SK-N-SH (cell line): ENCODE data around the gene MCCD1. TPM values are rescaled to one million over a fixed set of nuclear protein-coding genes. Genes with fewer than 3 reads are reported as not detected.

ENCODE experiments used
- CTCF ChIA-PET: fragments of 300-600, 350-600 bp; formaldehyde crosslinking; extraction: SDS; loops from one replicate; lab custom pipeline; 2021; lab: Yijun Ruan, JAX
- POLR2A ChIA-PET: fragments of 350-600 bp; sonication (Branson Sonifier 250); formaldehyde crosslinking; extraction: SDS; loops from one replicate; lab custom pipeline; 2020; ENCODE audit warnings: antibody characterized with exemption, inconsistent platforms; lab: Yijun Ruan, JAX
- DNase-seq: peaks from one replicate; pipeline ENCODE4 v3.0.0; 2012
- H2AFZ ChIP-seq: fragments of 200-600 bp; sonication (generic); 2 replicates; pipeline ENCODE4 v1.8.1; 2016; ENCODE audit warnings: antibody characterized with exemption, mild to moderate bottlenecking, low read depth
- H3F3A ChIP-seq: fragments of 200-600 bp; sonication (generic); replicated peaks from 2 replicates; pipeline ENCODE3; 2016; ENCODE audit warnings: antibody characterized with exemption, mild to moderate bottlenecking; ENCODE audit not compliant: insufficient read depth
- H3K27ac ChIP-seq, 2 experiments: fragments of 200-500 bp in 1 of 2; fragments of 200-600 bp in 1 of 2; sonication (Bioruptor generic) in 1 of 2; sonication (generic), shearing (Covaris generic) in 1 of 2; 2 replicates each; pipeline versions ENCODE4 v1.5.1 to v1.6.1; 2014 to 2016; ENCODE audit warnings: low read depth in 2 of 2, inconsistent platforms in 1 of 2, low read length in 1 of 2, mild to moderate bottlenecking in 1 of 2, mixed read lengths in 1 of 2
- H3K27me3 ChIP-seq: fragments of 200-600 bp; sonication (generic), shearing (Covaris generic); 2 replicates; pipeline ENCODE4 v1.6.1; 2016; ENCODE audit warnings: mixed run types; ENCODE audit not compliant: insufficient read depth
- H3K36me3 ChIP-seq, 2 experiments: fragments of 200-500 bp in 1 of 2; fragments of 200-600 bp in 1 of 2; sonication (Bioruptor generic) in 1 of 2; sonication (generic) in 1 of 2; replicated peaks in 1 of 2; 2 replicates each; pipeline versions ENCODE3 to v1.5.1; 2014 to 2016; ENCODE audit warnings: low read length in 1 of 2, mild to moderate bottlenecking in 1 of 2; ENCODE audit not compliant: insufficient read depth in 2 of 2, control insufficient read depth in 1 of 2
- H3K4me1 ChIP-seq, 2 experiments: fragments of 200-500 bp in 1 of 2; fragments of 200-600 bp in 1 of 2; sonication (Bioruptor generic) in 1 of 2; sonication (generic), shearing (Covaris generic) in 1 of 2; 2 replicates each; pipeline versions ENCODE4 v1.5.1 to v1.6.1; 2014 to 2016; ENCODE audit warnings: low read depth in 1 of 2, low read length in 1 of 2, mixed run types in 1 of 2; ENCODE audit not compliant: insufficient read depth in 2 of 2, control insufficient read depth in 1 of 2
- H3K4me2 ChIP-seq: fragments of 200-600 bp; sonication (generic), shearing (Covaris generic); 2 replicates; pipeline ENCODE4 v1.6.1; 2017; ENCODE audit warnings: mixed run types
- H3K4me3 ChIP-seq, 2 experiments: fragments of 200-500 bp in 1 of 2; fragments of 200-600 bp in 1 of 2; sonication (Bioruptor generic) in 1 of 2; sonication (generic), shearing (Covaris generic) in 1 of 2; 2 replicates each; pipeline versions ENCODE4 v1.5.1 to v1.8.1; 2014 to 2016; ENCODE audit warnings: low read depth in 2 of 2, inconsistent platforms in 1 of 2, low read length in 1 of 2, mild to moderate bottlenecking in 1 of 2, mixed read lengths in 1 of 2, moderate library complexity in 1 of 2
- H3K79me2 ChIP-seq: fragments of 200-600 bp; sonication (generic); 2 replicates; pipeline ENCODE4 v1.8.1; 2017; ENCODE audit warnings: mild to moderate bottlenecking; ENCODE audit not compliant: insufficient read depth
- H3K9ac ChIP-seq: fragments of 200-600 bp; sonication (generic); 2 replicates; pipeline ENCODE4 v1.6.1; 2017; ENCODE audit warnings: mixed run types
- H3K9me2 ChIP-seq: fragments of 200-600 bp; sonication (generic); 2 replicates; pipeline ENCODE4 v1.6.1; 2017; ENCODE audit warnings: mixed run types
- H3K9me3 ChIP-seq: fragments of 200-600 bp; sonication (generic); 2 replicates; pipeline ENCODE4 v1.6.1; 2017; ENCODE audit warnings: mixed run types, mild to moderate bottlenecking, moderate library complexity
- H4K20me1 ChIP-seq: fragments of 200-600 bp; sonication (generic); 2 replicates; pipeline ENCODE4 v1.6.1; 2017; ENCODE audit warnings: mild to moderate bottlenecking, mixed run types; ENCODE audit not compliant: insufficient read depth
- CHD2 ChIP-seq: fragments of 150-350 bp; IDR thresholded peaks from 2 replicates; pipeline ENCODE4 v1.6.1; 2018; ENCODE audit warnings: low read length; ENCODE audit not compliant: partially characterized antibody
- CTCF ChIP-seq: fragments of 200-600 bp; sonication (generic); IDR thresholded peaks from 2 replicates; pipeline ENCODE4 v1.6.1; 2017; ENCODE audit warnings: antibody characterized with exemption, mild to moderate bottlenecking, moderate library complexity
- ELF1 ChIP-seq: IDR thresholded peaks from 2 replicates; pipeline ENCODE4 v1.4.0; 2012
- EP300 ChIP-seq, 2 experiments: IDR thresholded peaks; 2 replicates each; pipeline versions ENCODE4 v1.4.0 to v1.6.1; 2012; ENCODE audit warnings: borderline replicate concordance in 1 of 2, low read depth in 1 of 2, low read length in 1 of 2
- FOSL2 ChIP-seq: IDR thresholded peaks from 2 replicates; pipeline ENCODE4 v1.4.0; 2012; ENCODE audit warnings: low read depth, mild to moderate bottlenecking, moderate library complexity, borderline replicate concordance
- FOXM1 ChIP-seq: IDR thresholded peaks from 2 replicates; pipeline ENCODE4 v1.4.0; 2012; ENCODE audit warnings: low read depth, mild to moderate bottlenecking
- GABPA ChIP-seq: IDR thresholded peaks from 2 replicates; pipeline ENCODE4 v1.4.0; 2012; ENCODE audit warnings: low read depth, mild to moderate bottlenecking
- GATA2 ChIP-seq: sonication (generic); formaldehyde crosslinking; IDR thresholded peaks from 2 replicates; pipeline ENCODE4 v1.5.0; 2020; ENCODE audit warnings: mild to moderate bottlenecking, missing genetic modification reagents
- IRF3 ChIP-seq: fragments of 150-350 bp; IDR thresholded peaks from 2 replicates; pipeline ENCODE4 v1.6.1; 2016; ENCODE audit warnings: mild to moderate bottlenecking, low read depth, low read length
- MEF2A ChIP-seq: IDR thresholded peaks from 2 replicates; pipeline ENCODE4 v1.4.0; 2012; ENCODE audit warnings: low read depth, borderline replicate concordance
- MXI1 ChIP-seq: IDR thresholded peaks from 2 replicates; pipeline ENCODE4 v1.6.1; 2012; ENCODE audit warnings: mild to moderate bottlenecking, low read depth, low read length, improper control_type of control experiment
- NRF1 ChIP-seq: IDR thresholded peaks from 2 replicates; pipeline ENCODE4 v1.6.1; 2012; ENCODE audit warnings: low read depth, mild to moderate bottlenecking, low read length
- PBX3 ChIP-seq: IDR thresholded peaks from 2 replicates; pipeline ENCODE4; 2012
- POLR2AphosphoS5 ChIP-seq: IDR thresholded peaks from 2 replicates; pipeline ENCODE4 v1.6.1; 2012; ENCODE audit warnings: low read depth, low read length
- RAD21 ChIP-seq: IDR thresholded peaks from 2 replicates; pipeline ENCODE4 v1.6.1; 2012; ENCODE audit warnings: mild to moderate bottlenecking, low read length
- RCOR1 ChIP-seq: fragments of 150-350 bp; IDR thresholded peaks from 2 replicates; pipeline ENCODE4 v1.6.1; 2017; ENCODE audit warnings: antibody characterized with exemption, low read length
- RFX5 ChIP-seq: IDR thresholded peaks from 2 replicates; pipeline ENCODE4 v1.6.1; 2012; ENCODE audit warnings: mild to moderate bottlenecking, improper control_type of control experiment, low read length
- SIN3A ChIP-seq: IDR thresholded peaks from 2 replicates; pipeline ENCODE4 v1.6.1; 2012; ENCODE audit warnings: low read depth, mild to moderate bottlenecking, low read length, moderate library complexity, borderline replicate concordance
- SMC3 ChIP-seq: IDR thresholded peaks from 2 replicates; pipeline ENCODE4 v1.6.1; 2012; ENCODE audit warnings: low read depth, low read length, improper control_type of control experiment
- TAF1 ChIP-seq: IDR thresholded peaks from 2 replicates; pipeline ENCODE4 v1.6.1; 2012; ENCODE audit warnings: low read depth, mild to moderate bottlenecking, low read length, moderate library complexity, borderline replicate concordance
- TCF12 ChIP-seq: IDR thresholded peaks from 2 replicates; pipeline ENCODE4 v1.4.0; 2012
- USF1 ChIP-seq: IDR thresholded peaks from 2 replicates; pipeline ENCODE4 v1.4.0; 2012; ENCODE audit warnings: low read depth, borderline replicate concordance
- USF2 ChIP-seq: fragments of 150-350 bp; IDR thresholded peaks from 2 replicates; pipeline ENCODE4 v1.6.1; 2017; ENCODE audit warnings: antibody characterized with exemption, low read length, low read depth, borderline replicate concordance
- YY1 ChIP-seq: IDR thresholded peaks from 2 replicates; pipeline ENCODE4 v1.4.0; 2012; ENCODE audit warnings: low read depth, mild to moderate bottlenecking
- ZBTB33 ChIP-seq: IDR thresholded peaks from 2 replicates; pipeline ENCODE4 v1.4.0; 2012; ENCODE audit warnings: low read depth, borderline replicate concordance
- WGBS: methylation state at CpG from one replicate; pipeline ENCODE4 v1.1.6; 2017; ENCODE audit warnings: low lambda C conversion rate; 5-methylcytosine and 5-hydroxymethylcytosine counted together
- polyA plus RNA-seq, 3 experiments: library from polyadenylated mRNA; depleted of rRNA; stranded (reverse); fragments of >200 nt; gene quantifications; 2 replicates each; pipeline ENCODE4 v1.2.3, GENCODE V29; 2012

Gene MCCD1
- polyA plus RNA-seq, 1 of the 3 experiments (the other 2 are of a cell fraction), result not detected

- peaks cover 22 to 33% of the 10 kb centered on the region in 2 experiments for H3K36me3 ChIP-seq
- H3K27ac ChIP-seq, result peak within 1 kb of the TSS; percentile 95 to 97
- TF ChIP-seq RAD21, result no peak
- no peak for TF ChIP-seq FOXM1
- TF ChIP-seq USF1, result no peak
- TF ChIP-seq TAF1, result peak; percentile 98
- no peak for TF ChIP-seq USF2
- TF ChIP-seq CTCF, result no peak
- TF ChIP-seq YY1, result peak; percentile 96
- peak; percentile 87 for TF ChIP-seq ELF1
- peak; percentile 85 for TF ChIP-seq GABPA
- peak; percentile 21 for TF ChIP-seq CHD2
- no peak for TF ChIP-seq IRF3
- no peak for TF ChIP-seq GATA2 (CRISPR knock-in tag)
- TF ChIP-seq ZBTB33, result no peak
- no peak for TF ChIP-seq RFX5
- no peak for TF ChIP-seq MEF2A
- TF ChIP-seq FOSL2, result no peak
- TF ChIP-seq POLR2AphosphoS5, result peak; percentile 93
- 0 out of 2 replicates have a peak, but pooled peaks have one; percentile 18 for TF ChIP-seq PBX3
- peak; percentile 29; a peak in 2 of 4 replicates for TF ChIP-seq EP300 (IDR thresholded peaks at IDR 0.05; ENCODE audit: borderline replicate concordance in 1 of 2, low read depth in 1 of 2, low read length in 1 of 2)
- peak; percentile 78 for TF ChIP-seq MXI1
- no peak for TF ChIP-seq SMC3
- peak; percentile 87 for TF ChIP-seq NRF1
- TF ChIP-seq SIN3A, result peak; percentile 12; the same call in 1 of the 2 replicates
- no peak for TF ChIP-seq TCF12
- TF ChIP-seq RCOR1, result peak; percentile 9; the same call in 1 of the 2 replicates
Observed at GRCh38 chr6:31541658-31542521, 13.1 kb downstream of the MCCD1 start, which contains the start of gene DDX39B. DDX39B (minus strand) TSS chr6:31542003; CDS start chr6:31540532, 1,471 bp downstream.

More at GRCh38 chr6:31541658-31542521, 13.1 kb downstream of the MCCD1 start, which contains the start of gene DDX39B:
- 0 out of 2 replicates have a peak within 1 kb of the TSS, but pooled peaks have one; percentile 39 for H2AFZ ChIP-seq
- peaks cover 41% of the 10 kb centered on the region for H4K20me1 ChIP-seq
- no peaks in the 10 kb centered on the region for H3K9me3 ChIP-seq
- ChIA-PET POLR2A (interaction anchor here (0.6 to 3.4 kb wide), 20 partner anchors 8 to 1430 kb away, joined by 3 to 12 read pairs (median 4); partner anchors contain the start of genes ABCF1, ABHD16A, BAG6 and PRRC2A), CTCF (interaction anchor here (1.2 to 11.9 kb wide), 4 partner anchors 10 to 68 kb away, joined by 4 to 301 read pairs (median 5); partner anchors contain the start of gene NCR3)
- no peaks in the 10 kb centered on the region for H3K9me2 ChIP-seq
- peak within 1 kb of the TSS; percentile 90 for H3K4me2 ChIP-seq
- peaks cover 15 to 28% of the 10 kb centered on the region in 2 experiments; a peak in 3 of 4 replicates for H3K4me1 ChIP-seq
- H3K9ac ChIP-seq, result peak within 1 kb of the TSS; percentile 96
- H3K4me3 ChIP-seq, result peak within 1 kb of the TSS; percentile 74 to 91
- peaks cover 58% of the 10 kb centered on the region for H3K79me2 ChIP-seq
- peaks cover 7% of the 10 kb centered on the region for H3F3A ChIP-seq
- peak; percentile 87 for DNase-seq
- under 1% methylated on average over 43 of the region's 43 CpGs for WGBS
- H3K27me3 ChIP-seq, result no peaks in the 10 kb centered on the region
